HG03175 (cell line): Measurements from ENCODE around the gene F11.
"Not testable (repeated sequence)": the region's sequence is repeated elsewhere in the genome, so short reads cannot be mapped to it uniquely, and the experiment has no call there.

Source experiments
- ATAC-seq: cut with Tn5 transposase; IDR thresholded peaks from one replicate; pipeline ENCODE4 v1.9.1; 2021; ENCODE audit warnings: mild to moderate bottlenecking, moderate library complexity; ENCODE audit not compliant: unreplicated experiment

Gene F11

DNA sequence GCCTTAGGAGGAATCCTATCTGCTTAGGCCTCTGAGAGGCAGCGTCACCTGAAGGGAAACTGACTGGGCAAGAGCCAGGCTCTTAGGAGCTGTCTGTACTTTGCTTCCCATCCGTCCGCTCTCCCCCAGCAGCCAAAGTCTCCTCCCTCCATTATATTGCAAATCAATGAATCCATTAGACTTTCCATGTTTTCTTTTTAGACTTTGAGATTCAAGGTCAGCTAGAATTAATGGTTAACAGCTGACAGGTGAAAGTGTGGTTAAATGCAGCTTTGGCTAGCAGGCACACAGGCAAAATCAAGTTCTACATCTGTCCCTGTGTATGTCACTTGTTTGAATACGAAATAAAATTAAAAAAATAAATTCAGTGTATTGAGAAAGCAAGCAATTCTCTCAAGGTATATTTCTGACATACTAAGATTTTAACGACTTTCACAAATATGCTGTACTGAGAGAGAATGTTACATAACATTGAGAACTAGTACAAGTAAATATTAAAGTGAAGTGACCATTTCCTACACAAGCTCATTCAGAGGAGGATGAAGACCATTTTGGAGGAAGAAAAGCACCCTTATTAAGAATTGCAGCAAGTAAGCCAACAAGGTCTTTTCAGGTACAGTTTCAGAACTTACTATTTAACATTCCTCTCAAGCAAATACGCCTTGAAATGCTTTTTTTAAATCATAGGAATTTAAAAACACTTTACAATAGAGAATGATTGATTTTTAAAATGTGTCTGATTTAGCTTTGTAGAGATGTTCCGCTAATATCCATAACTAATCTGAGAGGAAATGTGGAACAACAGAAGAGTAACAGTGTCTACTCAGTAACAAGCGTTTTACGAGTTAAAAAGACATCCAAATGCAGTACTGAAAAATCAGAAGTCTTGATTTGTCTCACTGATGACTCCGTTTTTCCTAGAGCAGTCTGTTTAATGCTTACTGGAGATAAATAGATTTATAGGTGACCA lies at the start of gene F11:
TSS of gene F11 (plus strand) at position 507 of the 970 bp plus-strand sequence. CDS start 948 bp downstream, outside the sequence.
- no peak for ATAC-seq

DNA sequence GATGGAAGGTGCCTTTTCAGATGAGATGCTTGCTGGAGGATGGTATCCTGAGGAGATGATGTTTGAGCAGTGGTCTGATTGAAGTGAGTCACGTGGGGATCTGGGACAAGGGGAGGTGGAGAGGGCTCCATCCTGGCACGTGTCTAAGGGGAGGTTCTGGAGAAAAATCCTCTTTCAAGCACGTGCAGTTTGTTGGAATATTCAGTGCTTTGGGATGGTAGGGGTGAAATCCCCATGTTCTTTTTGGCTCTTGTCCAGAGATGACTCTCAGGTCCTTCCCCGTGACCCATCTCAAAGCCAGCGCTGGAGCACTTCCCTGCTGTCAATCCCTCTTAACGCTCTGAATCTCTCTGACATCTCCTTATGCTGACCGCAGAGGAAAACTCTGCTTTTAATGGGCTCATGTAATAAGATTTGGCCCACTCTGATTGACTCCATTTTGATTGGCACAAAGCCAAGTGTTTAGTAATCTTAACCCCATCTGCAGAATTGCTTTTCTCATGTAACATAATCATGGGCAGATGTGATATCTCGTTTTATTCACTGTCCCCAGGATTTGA lies 49.4 kb upstream of the F11 start:
- ATAC-seq = no peak

DNA sequence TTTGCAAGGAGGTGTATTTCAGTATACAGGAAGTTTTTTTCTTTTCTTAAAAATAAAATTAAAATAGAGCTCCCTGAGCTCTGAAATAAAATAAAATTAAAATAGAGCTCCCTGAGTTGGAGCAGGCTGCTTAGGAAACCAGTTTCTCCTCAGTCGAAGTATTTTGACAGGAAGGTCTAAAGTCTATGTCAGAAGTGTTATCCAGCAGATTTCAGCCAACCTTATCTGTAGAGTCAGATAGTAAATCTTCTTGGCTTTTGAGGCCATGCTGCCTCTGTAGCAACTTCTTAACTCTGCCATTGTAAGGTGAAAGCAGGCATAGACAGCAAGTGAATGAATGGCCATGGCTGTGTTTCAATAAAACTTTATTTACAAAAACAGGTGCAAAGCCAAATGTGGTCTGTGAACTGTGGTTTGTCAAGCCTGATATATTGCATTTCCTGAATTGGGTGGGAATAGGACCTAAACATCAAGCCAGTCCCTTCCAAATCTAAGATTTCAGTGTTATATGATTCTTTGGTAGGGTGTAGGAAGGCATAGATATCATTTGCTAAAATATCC lies 48.2 kb upstream of the F11 start:
- ATAC-seq = no peak

DNA sequence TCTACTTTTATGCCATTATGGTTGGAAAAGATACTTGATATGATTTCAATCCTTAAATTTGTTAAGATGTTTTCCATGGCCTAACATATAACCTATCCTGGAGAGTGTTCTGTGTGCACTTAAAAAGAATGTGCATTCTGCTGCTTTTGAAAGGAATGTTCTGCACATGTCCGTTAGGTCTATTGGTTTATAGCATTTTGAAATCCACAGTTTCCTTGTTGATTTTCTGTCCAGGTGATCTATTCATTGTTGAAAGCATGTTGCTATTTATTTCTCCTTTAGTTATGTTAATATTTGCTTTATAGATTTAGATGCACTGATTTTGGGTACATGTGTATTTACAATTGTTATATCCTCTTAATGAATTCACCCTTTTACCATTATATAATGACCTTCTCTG lies 44.4 kb upstream of the F11 start:
- ATAC-seq = no peak

DNA sequence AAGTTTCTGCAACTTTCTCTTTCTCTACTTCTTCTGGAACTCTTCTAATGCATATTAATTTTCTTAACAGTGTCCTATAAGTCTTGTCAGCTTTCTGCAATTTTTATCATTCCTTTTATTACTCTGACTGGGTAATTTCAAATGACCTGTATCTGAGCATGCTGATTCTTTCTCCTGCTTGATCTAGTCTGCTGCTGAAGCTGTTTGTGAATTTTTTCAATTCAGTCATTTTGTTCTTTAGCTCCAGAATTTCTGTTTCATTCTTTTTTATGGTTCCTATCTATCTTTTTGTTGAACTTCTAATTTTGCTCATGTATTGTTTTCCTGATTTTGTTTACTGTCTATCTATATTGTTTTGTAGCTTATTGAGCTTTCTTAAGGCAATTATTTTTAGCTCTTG lies 40.1 kb upstream of the F11 start:
- ATAC-seq = no peak

DNA sequence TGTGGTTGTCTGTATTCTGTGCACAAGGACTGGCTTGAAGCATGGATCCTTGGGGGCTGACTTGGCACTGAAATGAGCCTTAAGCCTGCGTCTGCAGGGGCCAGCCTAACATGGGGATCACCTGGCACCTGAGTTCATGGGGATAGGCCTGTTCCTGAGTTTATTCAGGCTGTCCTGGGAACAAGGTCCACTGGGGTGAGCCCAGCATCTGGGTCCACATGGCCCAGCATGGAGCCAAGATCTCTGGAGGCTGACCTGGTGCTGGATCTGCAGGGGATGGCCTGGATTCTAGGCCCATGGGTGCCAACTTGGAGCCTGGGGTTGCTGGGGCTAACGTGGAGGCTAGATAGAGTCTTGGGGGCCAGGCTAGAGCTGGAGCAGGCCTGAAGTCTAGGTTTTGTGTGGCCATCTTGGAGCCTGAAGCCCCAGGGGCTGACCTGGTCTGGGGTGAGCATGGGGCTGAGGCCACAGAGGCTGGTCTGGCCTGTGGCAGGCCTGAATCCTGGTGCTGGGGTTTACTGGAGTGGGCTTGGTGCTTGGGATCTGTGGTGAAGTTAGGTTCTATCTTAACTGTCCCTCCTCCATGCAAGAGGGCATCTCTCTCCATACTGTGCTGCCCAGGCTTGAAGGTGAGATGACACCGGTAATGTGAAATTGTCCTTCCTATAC lies 39.3 kb upstream of the F11 start:
- no peak for ATAC-seq

DNA sequence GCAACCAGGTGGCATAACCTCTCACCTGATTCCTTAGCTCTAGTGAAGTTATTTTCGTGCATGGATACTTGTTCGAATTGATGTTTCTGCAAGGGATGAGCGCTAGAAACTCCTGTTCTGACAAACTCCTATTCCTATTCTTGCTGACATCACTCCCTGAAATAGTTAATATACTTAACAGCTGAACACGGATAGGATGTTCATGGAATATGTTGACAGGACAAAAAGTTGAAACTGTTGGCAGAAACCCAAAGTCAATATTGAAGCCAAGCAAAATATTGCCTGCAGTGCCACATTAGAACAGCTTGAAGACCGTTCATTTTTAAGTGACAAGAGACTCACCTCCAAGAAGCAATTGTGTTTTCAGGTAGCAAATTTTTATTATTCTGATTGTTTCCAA lies 38.8 kb upstream of the F11 start, which contains the start of gene KLKB1:
TSS of gene KLKB1 (plus strand) at position 287 of the 400 bp plus-strand sequence. CDS start 689 bp downstream, outside the sequence.
- ATAC-seq = no peak

DNA sequence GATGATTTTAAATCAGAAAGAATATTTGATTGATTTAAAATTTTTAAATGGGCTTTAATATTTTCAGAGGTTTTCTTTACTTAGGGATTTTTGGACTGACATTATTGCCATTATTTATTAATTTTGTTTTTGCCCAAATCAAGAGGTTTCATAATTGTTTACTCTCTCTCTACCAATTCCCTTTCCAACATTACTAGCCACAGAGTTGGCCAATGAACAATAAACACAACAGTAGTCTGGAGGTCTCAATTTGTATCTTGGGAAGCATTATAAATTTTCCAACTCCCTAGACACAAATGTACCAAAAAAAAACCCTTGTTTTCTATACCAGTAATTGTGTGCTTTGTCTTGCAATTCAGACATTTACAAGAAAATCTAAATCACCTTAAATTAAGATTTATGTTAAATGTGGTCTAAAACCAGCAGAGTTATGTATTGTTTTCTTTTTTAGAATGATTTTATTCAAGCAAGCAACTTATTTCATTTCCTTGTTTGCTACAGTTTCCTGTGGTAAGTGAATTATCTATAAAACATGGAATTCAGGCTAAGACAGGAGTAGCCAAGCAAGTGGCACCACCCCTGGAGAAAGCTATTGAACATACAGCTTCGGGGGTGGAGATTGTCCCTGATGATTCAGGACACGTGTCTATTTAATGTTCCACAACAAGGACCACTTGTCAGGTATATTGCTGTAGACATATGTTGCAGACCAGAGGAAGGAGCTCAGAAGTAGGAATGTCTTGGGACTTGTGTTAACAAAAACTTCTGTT lies 38.1 kb upstream of the F11 start:
- ATAC-seq = no peak

DNA sequence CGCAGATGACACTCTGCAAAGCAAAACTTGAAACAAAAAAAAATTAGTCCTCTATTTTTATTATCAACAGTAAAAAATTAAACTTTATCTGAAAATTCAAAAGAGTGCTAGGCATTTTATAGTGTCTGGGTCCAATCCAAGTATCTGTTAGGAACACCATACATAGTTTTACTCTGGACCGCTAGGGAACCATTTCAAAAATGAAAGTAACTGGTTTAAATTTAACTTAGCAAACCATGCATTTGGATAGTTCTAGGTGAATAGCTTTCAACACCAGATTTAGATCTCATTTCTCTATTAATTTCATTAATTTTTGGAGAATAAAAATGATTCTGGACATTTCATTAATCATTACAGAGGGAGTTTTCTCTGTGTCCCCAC lies 37.5 kb upstream of the F11 start:
- no peak for ATAC-seq

DNA sequence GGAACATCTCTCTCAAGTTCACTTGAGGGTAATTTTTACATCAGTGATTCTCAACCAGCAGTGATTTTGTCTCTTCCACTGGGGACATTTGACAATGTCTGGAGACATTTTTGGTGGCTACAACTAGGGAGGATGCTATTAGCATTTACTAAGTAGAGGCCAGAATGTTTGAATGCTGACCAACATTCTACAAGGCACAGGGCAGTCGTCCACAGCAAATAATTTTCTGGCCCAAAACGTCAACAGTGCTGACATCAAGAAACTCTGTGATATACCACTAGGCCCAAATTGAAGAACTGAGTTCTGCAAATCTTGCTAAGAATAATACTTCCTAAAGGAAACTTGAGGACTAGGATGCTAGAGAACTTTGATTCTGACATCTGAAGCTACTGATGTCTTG lies 31.6 kb upstream of the F11 start:
- ATAC-seq = no peak

DNA sequence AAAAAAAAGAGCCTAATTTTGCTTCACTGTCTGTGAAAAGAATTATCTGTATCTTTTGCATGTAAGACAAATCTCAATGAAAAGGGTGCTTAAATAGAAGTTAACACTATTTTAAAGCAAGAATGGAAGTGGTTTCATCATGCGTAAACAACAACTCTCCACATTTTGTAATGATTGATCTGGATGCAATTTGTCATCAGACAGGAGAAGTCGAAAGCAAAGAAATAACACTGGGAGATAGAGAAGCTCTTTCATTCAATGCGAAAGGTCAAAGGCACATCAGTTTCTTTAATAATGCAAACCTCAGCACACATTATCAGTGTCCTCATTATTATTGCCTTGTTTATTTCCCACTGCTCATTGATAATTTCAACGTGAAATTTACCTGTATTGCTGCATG lies 29.9 kb upstream of the F11 start:
- no peak for ATAC-seq

DNA sequence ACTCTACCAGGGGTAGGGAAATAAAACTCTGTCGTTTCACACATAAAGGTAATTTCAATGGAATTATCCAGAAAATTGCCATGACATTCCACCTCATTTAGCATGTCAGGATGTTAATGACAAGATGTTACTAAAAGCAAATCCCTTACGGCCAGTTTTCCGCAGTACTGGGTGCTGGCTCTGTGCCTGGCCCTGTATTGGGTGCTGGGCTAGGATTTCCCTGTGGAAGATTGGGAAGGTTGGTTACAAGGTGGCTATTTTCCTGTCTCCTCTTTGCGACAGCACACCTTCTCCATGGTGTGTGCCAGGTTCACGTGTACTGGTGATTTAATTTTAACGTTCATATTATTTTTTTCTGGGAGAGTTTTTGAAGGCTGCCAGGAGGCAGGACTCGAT lies 25.5 kb upstream of the F11 start:
- ATAC-seq = no peak

DNA sequence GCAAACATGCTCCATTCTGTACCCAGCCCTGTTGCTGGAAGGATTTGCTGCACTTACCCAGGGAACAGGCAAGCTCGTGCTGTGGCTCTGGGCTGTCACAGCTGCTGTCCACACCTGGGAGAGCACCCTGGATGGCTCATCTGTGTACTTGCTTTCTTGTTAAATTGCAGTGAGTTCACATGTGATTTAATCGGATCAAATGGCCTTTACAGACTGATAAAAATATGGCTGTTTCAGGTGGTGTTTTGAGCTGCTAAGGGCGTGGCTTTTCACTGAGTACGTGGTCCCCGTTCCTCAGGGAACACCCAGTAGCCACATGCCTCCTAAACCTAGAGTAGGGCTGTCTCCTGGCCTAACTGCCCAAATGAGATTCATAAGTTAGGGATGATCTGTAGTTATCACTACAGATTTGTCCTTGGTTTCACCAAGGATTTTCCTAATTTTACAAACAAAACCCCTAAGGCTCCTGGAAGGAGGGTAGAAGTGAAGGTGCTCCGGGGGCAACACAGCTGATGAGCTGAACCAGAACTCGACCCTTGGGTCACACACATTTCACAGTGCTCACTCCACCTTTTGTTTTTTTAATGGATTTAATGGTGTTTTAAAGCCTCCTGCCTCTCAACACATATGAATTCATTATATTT lies 25.0 kb upstream of the F11 start:
- no peak for ATAC-seq

DNA sequence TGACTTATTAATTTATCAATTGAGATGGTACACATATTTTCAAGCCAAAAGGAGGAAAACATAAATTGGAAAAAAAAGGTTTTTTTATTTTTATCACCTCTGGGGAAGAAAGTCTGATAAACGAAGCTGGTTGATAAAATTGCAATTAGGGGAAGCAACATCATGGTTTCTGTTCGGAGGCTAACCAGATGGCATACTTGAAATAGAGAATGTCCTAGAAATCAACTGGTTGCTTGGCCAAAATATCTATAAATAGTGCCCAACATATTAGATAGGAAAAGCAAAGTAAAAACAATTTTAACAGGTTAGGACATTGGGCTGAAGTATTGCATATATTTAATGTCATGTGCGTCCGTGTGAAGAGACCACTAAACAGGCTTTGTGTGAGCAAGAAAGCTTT lies 24.4 kb upstream of the F11 start:
- ATAC-seq = no peak

DNA sequence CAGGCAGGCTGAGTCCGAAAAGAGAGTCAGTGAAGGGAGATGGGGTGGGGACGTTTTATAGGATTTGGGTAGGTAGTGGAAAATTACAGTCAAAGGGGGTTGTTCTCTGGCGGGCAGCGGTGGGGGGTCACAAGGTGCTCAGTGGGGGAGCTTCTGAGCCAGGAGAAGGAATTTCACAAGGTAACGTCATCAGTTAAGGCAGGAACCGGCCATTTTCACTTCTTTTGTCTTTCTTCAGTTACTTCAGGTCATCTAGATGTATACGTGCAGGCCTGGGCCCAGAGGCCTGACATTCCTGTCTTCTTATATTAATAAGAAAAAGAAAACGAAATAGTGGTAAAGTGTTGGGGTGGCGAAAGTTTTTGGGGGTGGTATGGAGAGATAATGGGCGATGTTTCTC lies 24.0 kb upstream of the F11 start:
- not testable (repeated sequence) for ATAC-seq

DNA sequence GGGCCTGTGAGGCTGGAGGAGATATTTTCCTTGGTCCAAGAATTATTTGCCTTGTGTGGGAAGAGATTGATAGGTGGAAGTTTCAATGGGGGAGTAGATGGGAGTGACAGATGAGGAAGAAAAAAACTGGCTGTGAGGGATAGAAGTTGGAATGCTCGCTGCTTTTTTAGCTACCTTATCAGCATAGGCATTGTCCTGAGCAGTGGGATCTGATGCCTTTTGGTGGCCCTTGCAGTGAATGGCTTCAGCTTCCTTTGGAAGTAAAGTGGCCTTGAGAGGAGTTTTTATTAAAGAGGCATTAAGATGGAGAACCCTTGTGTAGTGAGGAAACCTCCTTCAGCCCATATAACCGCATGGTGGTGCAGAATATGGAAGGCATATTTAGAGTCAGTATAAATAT lies 22.7 kb upstream of the F11 start:
- no peak for ATAC-seq

DNA sequence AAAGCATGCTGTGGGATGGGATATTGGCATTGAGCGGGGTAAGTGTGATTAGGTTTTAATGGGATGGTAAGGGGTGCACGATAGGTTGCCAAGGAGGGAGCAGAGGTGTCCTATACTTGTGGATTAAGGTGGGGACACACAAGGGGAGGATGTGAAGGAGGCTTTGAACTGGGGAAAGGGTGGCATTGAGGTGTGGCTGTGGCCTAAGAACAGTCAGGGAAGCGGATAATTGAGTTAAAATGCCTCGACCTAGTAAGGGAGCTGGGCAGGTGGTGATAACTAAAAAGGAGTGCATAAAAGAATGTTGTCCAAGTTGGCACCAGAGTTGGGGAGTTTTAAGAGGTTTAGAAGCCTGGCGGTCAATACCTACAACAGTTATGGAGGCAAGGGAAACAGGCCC lies 21.2 kb upstream of the F11 start:
- ATAC-seq = no peak

DNA sequence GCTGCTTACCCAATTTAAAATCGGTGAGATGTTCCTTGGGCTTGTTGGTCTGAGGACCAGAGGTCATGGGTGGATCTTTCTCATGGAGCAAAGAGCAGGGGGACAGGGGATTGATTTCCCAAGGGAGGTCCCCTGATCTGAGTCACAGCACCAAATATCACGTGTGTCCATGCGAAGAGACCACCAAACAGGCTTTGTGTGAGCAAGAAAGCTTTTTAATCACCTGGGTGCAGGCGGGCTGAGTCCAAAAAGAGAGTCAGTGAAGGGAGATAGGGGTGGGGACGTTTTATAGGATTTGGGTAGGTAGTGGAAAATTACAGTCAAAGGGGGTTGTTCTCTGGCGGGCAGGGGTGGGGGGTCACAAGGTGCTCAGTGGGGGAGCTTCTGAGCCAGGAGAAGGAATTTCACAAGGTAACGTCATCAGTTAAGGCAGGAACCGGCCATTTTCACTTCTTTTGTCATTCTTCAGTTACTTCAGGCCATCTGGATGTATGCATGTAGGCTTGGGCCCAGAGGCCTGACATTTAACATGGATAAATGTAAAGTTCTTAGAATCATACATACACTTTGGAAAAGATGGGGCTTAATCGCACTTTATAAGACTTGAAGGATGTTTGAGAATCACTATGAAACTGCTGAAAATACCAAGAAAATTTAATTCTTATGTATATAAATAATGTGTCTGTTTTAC lies 18.8 kb upstream of the F11 start:
- ATAC-seq = not testable (repeated sequence)

DNA sequence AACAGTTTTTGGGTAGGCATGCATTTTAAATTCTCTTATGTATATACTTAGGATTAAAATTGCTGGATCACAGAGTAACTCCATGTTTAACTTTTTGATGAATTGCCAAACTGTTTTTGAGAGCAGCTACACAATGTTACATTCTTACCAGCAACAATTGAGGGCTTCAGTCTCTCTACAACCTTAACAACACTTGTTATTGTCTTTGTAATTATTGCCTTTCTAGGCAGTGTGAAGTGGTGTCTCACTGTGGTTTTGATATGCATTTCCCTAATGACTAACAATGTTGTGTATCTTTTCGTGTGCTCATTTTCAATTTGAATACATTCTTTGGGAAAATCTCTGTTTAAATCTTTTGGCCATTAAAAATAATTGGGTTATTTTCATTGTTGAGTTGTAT lies 17.3 kb upstream of the F11 start:
- ATAC-seq = no peak
